Psoas muscle (tissue), 8 donors: ENCODE results near the gene BTBD9. TPM values are rescaled to one million over a fixed set of nuclear protein-coding genes. Genes with fewer than 3 reads are reported as not detected.

Source experiments
- ATAC-seq, 4 donors: fragments of 200-7000 bp; cut with Tn5 transposase; one replicate each; pipeline ENCODE4 v1.9.1; 2020; ENCODE audit warnings: moderate library complexity in 3 of 4, mild to moderate bottlenecking in 2 of 4
- DNase-seq, 2 donors: peaks; one replicate each; pipeline ENCODE4 v3.0.0-alpha.2; 2020
- H3K27ac ChIP-seq: fragments of 200-600 bp; one replicate; pipeline ENCODE4 v1.8.0; 2022
- H3K27me3 ChIP-seq, 3 donors: fragments of 200-600 bp in 1 of 3; one replicate each; pipeline versions ENCODE4 v1.6.1 to v1.8.0; 2013 to 2022; ENCODE audit warnings: low read length in 2 of 3, mild to moderate bottlenecking in 2 of 3, moderate library complexity in 1 of 3; ENCODE audit not compliant: insufficient read depth in 3 of 3
- H3K36me3 ChIP-seq, 2 donors: fragments of 200-600 bp in 1 of 2; one replicate each; pipeline versions ENCODE4 v1.6.1 to v1.8.0; 2013 to 2022; ENCODE audit warnings: low read depth in 1 of 2, mild to moderate bottlenecking in 1 of 2, moderate library complexity in 1 of 2; ENCODE audit not compliant: insufficient read depth in 1 of 2
- H3K4me1 ChIP-seq: fragments of 200-600 bp; one replicate; pipeline ENCODE4 v1.8.0; 2022
- H3K4me3 ChIP-seq: fragments of 200-600 bp; one replicate; pipeline ENCODE4 v1.8.0; 2022; ENCODE audit warnings: mild to moderate bottlenecking
- H3K9me3 ChIP-seq: fragments of 200-600 bp; one replicate; pipeline ENCODE4 v1.8.0; 2022
- WGBS, 3 donors: extraction: QIAGEN DNeasy Blood & Tissue Kit; methylation state at CpG; one replicate each; pipeline versions ENCODE4 v1.1.6 to v1.1.7; 2013; 5-methylcytosine and 5-hydroxymethylcytosine counted together
- intact Hi-C, 2 donors: fragments of 100-400 bp; cut with DNase I; formaldehyde crosslinking; loops; one replicate each; pipeline versions ENCODE4 v1.11.0 to v1.14.2; 2022
- polyA plus RNA-seq, 3 donors: library from polyadenylated mRNA; stranded (reverse); fragments of 200-250 nt; gene quantifications; one replicate each; pipeline ENCODE4 v1.2.3, GENCODE V29; 2013
- total RNA-seq, 4 donors: library from RNA; stranded (reverse); fragmentation: NEBNext Ultra II Directional in 2 of 4; extraction: Animal tissue kit (Norgen Biotek cat#: 25700) in 2 of 4; gene quantifications; one replicate each; pipeline versions ENCODE4 v1.2.1 to v1.2.4, GENCODE V29; 2021 to 2023
- TF ChIP-seq, protein P1 (sequence below): fragments of 200-600 bp; IDR thresholded peaks from one replicate; pipeline ENCODE4 v1.8.0; 2022; ENCODE audit warnings: antibody characterized with exemption
- donor health status: healthy with polysubstance abuse.
- donor health status: DM: no; HTN: no; CAD: no; lungs with moderate emphysema.
- donor health status: Bipolar disorder and iron deficiency.
- donor health status: healthy.
- donor health status: DM: yes; HTN: yes; CAD: no.
- donor health status: DM: no; HTN: no; CAD: no.
- donor health status: DM: no; HTN: no; CAD: no.
- donor health status: DM: yes; HTN: yes; CAD: no.

The BTBD9 gene
- total and polyA plus RNA-seq, 7 donors, result 2.3 to 10.9 (median 8.4) TPM

DNA sequence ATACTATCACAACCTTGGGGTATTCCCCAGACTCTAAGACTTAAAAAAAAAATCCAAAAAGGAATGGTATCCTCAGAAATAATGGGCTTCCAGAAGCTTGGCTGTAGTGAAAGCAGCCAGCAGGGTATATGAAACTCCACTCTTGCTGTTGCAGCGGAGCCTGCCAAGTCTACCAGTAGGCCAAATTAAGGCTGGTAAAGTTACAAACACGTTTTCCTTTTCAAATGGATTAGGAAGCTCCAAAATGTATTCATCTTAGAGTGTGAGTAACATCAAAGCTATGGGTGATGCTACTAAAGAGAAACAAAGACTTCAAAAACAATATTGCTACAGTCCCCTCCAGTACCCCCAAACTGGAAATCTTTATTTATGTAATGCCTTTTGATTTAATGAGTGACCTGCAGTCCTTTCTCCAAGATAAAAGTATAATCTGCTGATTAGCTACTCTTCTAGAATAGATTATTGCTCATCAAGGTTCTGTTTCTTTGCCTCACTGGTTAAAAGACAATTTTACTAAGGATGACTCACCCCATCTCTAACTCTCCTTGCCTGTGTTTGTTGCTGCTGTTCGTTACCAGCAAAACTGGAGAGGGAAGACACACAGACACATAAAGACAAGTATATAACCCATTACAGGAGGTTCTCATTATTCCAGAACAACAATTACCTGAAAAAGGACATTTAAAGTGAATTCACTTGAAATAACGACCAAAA, 84.9 kb downstream of the BTBD9 start:
- intact Hi-C loops, result no loop called here
- no peak for DNase-seq
- H3K4me3 ChIP-seq, result no peak overlapping the region
- H3K9me3 ChIP-seq, result no peaks in the 10 kb centered on the region
- 56 to 72% (median 60%) methylated on average over 4 of the region's 4 CpGs for WGBS, 3 donors
- no peaks in the 10 kb centered on the region for H3K27me3 ChIP-seq
- H3K4me1 ChIP-seq, result peaks cover 16% of the 10 kb centered on the region
- no peaks in the 10 kb centered on the region for H3K36me3 ChIP-seq
- TF ChIP-seq, protein P1, sequence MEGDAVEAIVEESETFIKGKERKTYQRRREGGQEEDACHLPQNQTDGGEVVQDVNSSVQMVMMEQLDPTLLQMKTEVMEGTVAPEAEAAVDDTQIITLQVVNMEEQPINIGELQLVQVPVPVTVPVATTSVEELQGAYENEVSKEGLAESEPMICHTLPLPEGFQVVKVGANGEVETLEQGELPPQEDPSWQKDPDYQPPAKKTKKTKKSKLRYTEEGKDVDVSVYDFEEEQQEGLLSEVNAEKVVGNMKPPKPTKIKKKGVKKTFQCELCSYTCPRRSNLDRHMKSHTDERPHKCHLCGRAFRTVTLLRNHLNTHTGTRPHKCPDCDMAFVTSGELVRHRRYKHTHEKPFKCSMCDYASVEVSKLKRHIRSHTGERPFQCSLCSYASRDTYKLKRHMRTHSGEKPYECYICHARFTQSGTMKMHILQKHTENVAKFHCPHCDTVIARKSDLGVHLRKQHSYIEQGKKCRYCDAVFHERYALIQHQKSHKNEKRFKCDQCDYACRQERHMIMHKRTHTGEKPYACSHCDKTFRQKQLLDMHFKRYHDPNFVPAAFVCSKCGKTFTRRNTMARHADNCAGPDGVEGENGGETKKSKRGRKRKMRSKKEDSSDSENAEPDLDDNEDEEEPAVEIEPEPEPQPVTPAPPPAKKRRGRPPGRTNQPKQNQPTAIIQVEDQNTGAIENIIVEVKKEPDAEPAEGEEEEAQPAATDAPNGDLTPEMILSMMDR, result no peak
- peak overlapping the region; percentile 72 for H3K27ac ChIP-seq
- ATAC-seq, result peak; percentile 71 to 97 (median 88)

DNA sequence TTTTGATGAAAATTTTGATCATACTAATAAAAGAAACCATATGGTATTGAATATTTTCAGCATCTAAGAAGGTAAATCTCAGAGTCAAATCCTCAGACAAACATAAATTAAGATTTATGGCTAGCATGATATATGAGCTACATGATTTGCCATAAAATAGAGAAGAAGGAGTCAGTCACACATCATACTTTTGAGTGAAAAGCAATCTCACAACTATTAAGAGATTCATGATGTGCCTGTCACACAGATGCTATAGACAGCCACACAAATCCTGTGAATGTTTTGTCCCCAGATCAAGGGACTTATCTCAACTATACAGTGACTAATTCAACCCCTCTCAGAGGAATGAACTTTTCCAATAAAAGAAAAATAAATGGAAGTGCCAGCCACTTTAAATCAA, 85.7 kb downstream of the BTBD9 start:
- no peaks in the 10 kb centered on the region for H3K36me3 ChIP-seq
- no peaks in the 10 kb centered on the region for H3K9me3 ChIP-seq
- TF ChIP-seq, protein P1, result no peak
- no peak for DNase-seq
- no peak overlapping the region for H3K27ac ChIP-seq
- no peak for ATAC-seq
- no peak overlapping the region for H3K4me3 ChIP-seq
- intact Hi-C loops, result no loop called here
- no peaks in the 10 kb centered on the region for H3K27me3 ChIP-seq
- H3K4me1 ChIP-seq, result peaks cover 16% of the 10 kb centered on the region

- intact Hi-C loops, result no loop called here
- Histone ChIP-seq H3K36me3 (no peaks in the 10 kb centered on the region), H3K4me3 (no peak overlapping the region), H3K27ac (no peak overlapping the region), H3K9me3 (no peaks in the 10 kb centered on the region), H3K4me1 (peaks cover 16% of the 10 kb centered on the region), H3K27me3 (no peaks in the 10 kb centered on the region)
- ATAC-seq, result no peak
- no peak for DNase-seq
- 91 to 96% (median 92%) methylated on average over 3 of the region's 3 CpGs for WGBS, 3 donors
- TF ChIP-seq, protein P1, result no peak
Measured at GRCh38 chr6:38552121-38552520, 87.6 kb downstream of the BTBD9 start.

DNA sequence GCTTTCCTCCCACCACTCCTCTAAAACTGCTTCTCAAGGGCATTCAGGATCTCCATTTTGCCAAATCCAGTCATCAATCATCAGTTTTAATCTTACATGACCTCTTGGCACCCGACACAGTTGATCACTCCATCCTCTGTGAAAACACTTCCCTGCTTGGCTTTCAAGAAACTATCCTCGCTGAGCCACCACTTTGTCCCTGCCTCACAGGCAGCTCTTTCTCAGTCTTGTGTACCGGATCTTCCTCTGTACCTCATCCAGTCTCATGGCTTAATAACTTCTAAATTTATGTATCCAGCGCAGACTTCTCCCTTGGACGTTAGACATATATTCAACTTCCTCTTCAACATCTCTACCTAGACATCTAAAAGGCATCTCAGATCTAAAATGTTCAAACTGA, 89.9 kb downstream of the BTBD9 start:
- no peak overlapping the region for H3K27ac ChIP-seq
- intact Hi-C loops, result no loop called here
- no peaks in the 10 kb centered on the region for H3K27me3 ChIP-seq
- DNase-seq (no peak), ATAC-seq (peak in 3 of 4 donors; percentile 26 to 63 (median 56))
- no peak overlapping the region for H3K4me3 ChIP-seq
- no peaks in the 10 kb centered on the region for H3K36me3 ChIP-seq
- H3K9me3 ChIP-seq, result no peaks in the 10 kb centered on the region
- 50 to 79% (median 56%) methylated on average over 5 of the region's 5 CpGs for WGBS, 3 donors
- peaks cover 7% of the 10 kb centered on the region for H3K4me1 ChIP-seq
- TF ChIP-seq, protein P1, result no peak

DNA sequence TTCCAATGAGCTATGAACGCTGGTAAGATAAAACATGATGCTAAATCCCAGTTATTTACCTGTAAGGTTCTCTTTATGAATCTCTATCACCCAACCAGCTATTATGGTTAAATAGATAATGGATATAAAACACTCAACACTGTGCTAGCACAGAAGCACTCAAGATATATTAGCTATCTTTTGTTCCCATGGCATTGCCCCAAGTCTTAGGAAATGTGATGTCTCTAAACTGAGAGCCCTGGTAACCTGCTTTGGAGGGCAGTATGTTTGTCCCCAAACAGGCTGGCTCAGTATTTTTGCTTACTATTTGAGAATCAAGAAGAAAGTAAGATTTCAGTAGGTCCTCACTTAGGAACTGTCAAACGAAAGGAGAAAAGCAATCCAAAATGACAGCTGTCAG, 90.5 kb downstream of the BTBD9 start:
- Histone ChIP-seq H3K27me3 (no peaks in the 10 kb centered on the region), H3K4me1 (peaks cover 1% of the 10 kb centered on the region), H3K27ac (no peak overlapping the region), H3K36me3 (no peaks in the 10 kb centered on the region), H3K4me3 (no peak overlapping the region), H3K9me3 (no peaks in the 10 kb centered on the region)
- peak in 1 of 4 donors; percentile 78 for ATAC-seq
- intact Hi-C loops, result no loop called here
- 69 to 75% (median 70%) methylated on average over 2 of the region's 2 CpGs for WGBS, 3 donors
- no peak for DNase-seq
- TF ChIP-seq, protein P1, result no peak
